GM21737 (cell line): Measurements from ENCODE around the gene PPFIA3.
A peak's percentile ranks its signal among the peaks of the same experiment; 100 is the strongest.
"Not testable (repeated sequence)": the region's sequence is repeated elsewhere in the genome, so short reads cannot be mapped to it uniquely, and the experiment has no call there.

ENCODE experiments used
- ATAC-seq: cut with Tn5 transposase; IDR thresholded peaks from one replicate; pipeline ENCODE4 v1.9.1; 2021; ENCODE audit warnings: mild to moderate bottlenecking, moderate library complexity; ENCODE audit not compliant: unreplicated experiment

Gene PPFIA3

GRCh38 chr19:49121841-49122240 lies 2.5 kb downstream of the PPFIA3 start:
- ATAC-seq = not testable (repeated sequence)

- not testable (repeated sequence) for ATAC-seq
These were observed 3.9 kb downstream of the PPFIA3 start for GRCh38 chr19:49123285-49123684.

- no peak for ATAC-seq
These were observed 5.8 kb downstream of the PPFIA3 start for GRCh38 chr19:49125025-49125731.

- no peak for ATAC-seq
These were observed 7.2 kb downstream of the PPFIA3 start for GRCh38 chr19:49126575-49126974.

- ATAC-seq = not testable (repeated sequence)
These were observed 7.9 kb downstream of the PPFIA3 start for GRCh38 chr19:49127225-49127624.

GRCh38 chr19:49127674-49128544 lies 8.6 kb downstream of the PPFIA3 start:
- peak; percentile 85 for ATAC-seq

GRCh38 chr19:49128545-49129237 lies 9.3 kb downstream of the PPFIA3 start:
- no peak for ATAC-seq

- ATAC-seq = no peak
These were observed 9.9 kb downstream of the PPFIA3 start for GRCh38 chr19:49129238-49129583.

- no peak for ATAC-seq
These were observed 11.0 kb downstream of the PPFIA3 start for GRCh38 chr19:49130325-49130724.

GRCh38 chr19:49132974-49133609 lies 13.7 kb downstream of the PPFIA3 start:
- no peak for ATAC-seq

- ATAC-seq = no peak
These were observed 14.5 kb downstream of the PPFIA3 start for GRCh38 chr19:49133621-49134454.

GRCh38 chr19:49135686-49136085 lies 16.3 kb downstream of the PPFIA3 start:
- ATAC-seq = no peak

- no peak for ATAC-seq
These were observed 17.4 kb downstream of the PPFIA3 start for GRCh38 chr19:49136771-49137171.

- no peak for ATAC-seq
These were observed 21.6 kb downstream of the PPFIA3 start for GRCh38 chr19:49140951-49141350.

GRCh38 chr19:49141352-49141751 lies 22.0 kb downstream of the PPFIA3 start:
- ATAC-seq = no peak

GRCh38 chr19:49142866-49143335 lies 23.6 kb downstream of the PPFIA3 start:
- no peak for ATAC-seq

- no peak for ATAC-seq
These were observed 26.4 kb downstream of the PPFIA3 start for GRCh38 chr19:49145573-49146407.

- ATAC-seq = not testable (repeated sequence)
These were observed 27.0 kb downstream of the PPFIA3 start for GRCh38 chr19:49146408-49146770.

- ATAC-seq = no peak
These were observed 28.8 kb downstream of the PPFIA3 start for GRCh38 chr19:49148044-49148682.
